Erythroblast (primary cell): ENCODE measurements around the gene FNDC3B.

ENCODE experiments used
- GATA1 ChIP-seq: IDR thresholded peaks from 2 replicates; pipeline ENCODE4 v1.6.1; 2011; ENCODE audit warnings: low read depth, mild to moderate bottlenecking, control low read depth, low read length, moderate library complexity
- POLR2A ChIP-seq: IDR thresholded peaks from 2 replicates; pipeline ENCODE4 v1.6.1; 2011; ENCODE audit warnings: mild to moderate bottlenecking, low read length

DNA sequence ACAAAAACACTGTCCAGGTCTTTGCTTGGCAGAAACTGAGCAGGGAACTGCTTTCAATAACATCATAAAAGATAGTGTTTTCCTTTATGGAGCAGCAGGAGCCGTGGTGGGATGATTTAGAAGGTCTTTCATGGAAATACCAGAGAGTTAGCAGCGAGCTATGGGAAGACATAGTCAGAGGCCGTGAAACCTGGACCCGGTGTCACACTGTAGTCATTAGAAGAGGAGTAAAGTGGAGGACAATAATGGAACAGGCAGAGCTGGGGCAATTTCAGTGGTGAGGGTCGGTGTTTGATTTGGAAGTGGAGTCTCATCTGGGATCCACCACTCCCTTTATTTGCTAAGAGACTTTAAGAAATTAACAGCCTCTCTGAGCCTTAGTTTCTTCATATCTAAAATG lies 351.4 kb downstream of the FNDC3B start:
- no peak for TF ChIP-seq POLR2A
- TF ChIP-seq GATA1: no peak
